MCF 10A (cell line): Measurements from ENCODE around the gene USP33. TPM values are rescaled to one million over a fixed set of nuclear protein-coding genes. Genes with fewer than 3 reads are reported as not detected.
"Not testable (repeated sequence)": the region's sequence is repeated elsewhere in the genome, so short reads cannot be mapped to it uniquely, and the experiment has no call there.

Source experiments
- BruUV-seq: library from RNA; stranded (reverse); fragments of 400-500 nt; replicated peaks from 2 replicates; lab custom pipeline; 2021; lab: Mats Ljungman, UMichigan
- CTCF ChIA-PET: fragments of 300-600 bp; sonication (Branson Sonifier 250); formaldehyde crosslinking; extraction: SDS; loops from one replicate; lab custom pipeline; 2021; ENCODE audit warnings: antibody characterized with exemption, inconsistent platforms; lab: Yijun Ruan, JAX
- POLR2A ChIA-PET: fragments of 300-600, 350-650 bp; sonication (Branson Sonifier 250); formaldehyde crosslinking; extraction: SDS; loops from one replicate; lab custom pipeline; 2020; ENCODE audit warnings: antibody characterized with exemption, inconsistent platforms; lab: Yijun Ruan, JAX
- DNase-seq: peaks from one replicate; pipeline ENCODE4 v3.0.0-alpha.2; 2018; ENCODE audit not compliant: unreplicated experiment
- H3K27ac Mint-ChIP-seq: one replicate; pipeline ENCODE4 v1.8.0; 2022; ENCODE audit warnings: mild to moderate bottlenecking, low read depth, mixed read lengths; ENCODE audit not compliant: unreplicated experiment
- H3K27me3 Mint-ChIP-seq: one replicate; pipeline ENCODE4 v1.8.0; 2022; ENCODE audit warnings: mixed read lengths; ENCODE audit not compliant: insufficient read depth, unreplicated experiment
- H3K36me3 Mint-ChIP-seq: one replicate; pipeline ENCODE4 v1.8.0; 2022; ENCODE audit warnings: mild to moderate bottlenecking, moderate library complexity, mixed read lengths; ENCODE audit not compliant: insufficient read depth, unreplicated experiment
- H3K4me1 Mint-ChIP-seq: one replicate; pipeline ENCODE4 v1.8.0; 2022; ENCODE audit warnings: mixed read lengths; ENCODE audit not compliant: insufficient read depth, unreplicated experiment
- H3K4me3 Mint-ChIP-seq: one replicate; pipeline ENCODE4 v1.8.0; 2022; ENCODE audit warnings: mild to moderate bottlenecking, moderate library complexity, mixed read lengths; ENCODE audit not compliant: unreplicated experiment
- H3K9me3 Mint-ChIP-seq: one replicate; pipeline ENCODE4 v1.8.0; 2022; ENCODE audit warnings: mixed read lengths; ENCODE audit not compliant: unreplicated experiment
- CTCF ChIP-seq: fragments of 200-600 bp; IDR thresholded peaks from one replicate; pipeline ENCODE4 v1.8.0; 2022; ENCODE audit warnings: antibody characterized with exemption, mild to moderate bottlenecking; ENCODE audit not compliant: unreplicated experiment
- intact Hi-C: fragments of 100-400 bp; cut with micrococcal nuclease; formaldehyde crosslinking; loops from 2 replicates; pipeline ENCODE4 v1.14.1; 2022
- total RNA-seq: library from RNA; stranded (reverse); gene quantifications from 2 replicates; pipeline ENCODE4 v1.2.3, GENCODE V29; 2022

Gene USP33
- total RNA-seq, 1 experiment from 2014 or later = 39.7 TPM

- ChIA-PET POLR2A (interaction anchor here (0.9 to 1.1 kb wide), 4 partner anchors 14 to 37 kb away, joined by 3 to 5 read pairs (median 4); no protein-coding TSS in a partner anchor), CTCF (interaction anchor here (0.6 to 0.7 kb wide), 2 partner anchors 16 to 17 kb away, joined by 3 to 5 read pairs; no protein-coding TSS in a partner anchor)
- Mint-ChIP-seq H3K27ac (no peak overlapping the region), H3K27me3 (no peaks in the 10 kb centered on the region), H3K4me3 (no peak overlapping the region), H3K36me3 (peaks cover 33% of the 10 kb centered on the region), H3K9me3 (no peaks in the 10 kb centered on the region), H3K4me1 (peaks cover 6% of the 10 kb centered on the region)
- DNase-seq = no peak
- no peak for TF ChIP-seq CTCF
- no TSS peak for BruUV-seq
- intact Hi-C loops = no loop called here
Observed at GRCh38 chr1:77797991-77798390, 38.3 kb upstream of the USP33 start.

- Mint-ChIP-seq H3K27ac (peak overlapping the region; percentile 42), H3K9me3 (no peaks in the 10 kb centered on the region), H3K4me1 (peaks cover 6% of the 10 kb centered on the region), H3K4me3 (no peak overlapping the region), H3K36me3 (peaks cover 24% of the 10 kb centered on the region), H3K27me3 (no peaks in the 10 kb centered on the region)
- no peak for DNase-seq
- POLR2A ChIA-PET = interaction anchor here (0.9 to 1.6 kb wide), 5 partner anchors 13 to 38 kb away, joined by 3 to 5 read pairs (median 4); partner anchors contain the start of gene MIGA1
- TF ChIP-seq CTCF = no peak
- no TSS peak for BruUV-seq
- CTCF ChIA-PET = interaction anchor here (0.6 to 0.7 kb wide), 5 partner anchors 15 to 29 kb away, joined by 3 to 5 read pairs (median 3); no protein-coding TSS in a partner anchor
- intact Hi-C loops = no loop called here
Observed at GRCh38 chr1:77796695-77797405, 37.2 kb upstream of the USP33 start.

DNA sequence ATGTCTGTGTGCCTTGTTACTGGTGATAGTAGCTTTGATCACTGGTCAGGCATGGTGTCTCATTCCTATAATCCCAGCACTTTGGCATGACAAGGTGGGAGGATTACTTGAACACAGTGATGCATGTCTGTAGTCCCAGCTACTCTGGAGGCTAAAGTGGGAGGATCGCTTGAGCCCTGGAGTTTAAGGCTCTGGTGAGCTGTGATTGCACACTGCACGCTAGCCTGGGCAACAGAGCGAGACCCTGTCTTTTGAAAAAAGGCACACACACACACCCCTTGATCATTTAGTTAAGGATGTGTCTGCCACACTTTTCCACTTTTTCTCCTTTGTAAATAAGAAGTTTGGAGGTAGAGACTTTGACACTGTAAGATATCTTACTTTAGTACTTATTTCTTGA is 34.9 kb upstream of the USP33 start:
- ChIA-PET CTCF (interaction anchor here (0.5 to 1.0 kb wide), 3 partner anchors 9 to 11 kb away, joined by 3 read pairs; no protein-coding TSS in a partner anchor), POLR2A (no interaction called here)
- no peak for TF ChIP-seq CTCF
- Mint-ChIP-seq H3K27me3 (no peaks in the 10 kb centered on the region), H3K36me3 (peaks cover 25% of the 10 kb centered on the region), H3K4me3 (no peak overlapping the region), H3K4me1 (peaks cover 6% of the 10 kb centered on the region), H3K9me3 (no peaks in the 10 kb centered on the region), H3K27ac (no peak overlapping the region)
- BruUV-seq = no TSS peak
- intact Hi-C loops = no loop called here
- no peak for DNase-seq

- H3K27me3 Mint-ChIP-seq, DNase-seq, H3K9me3 Mint-ChIP-seq, CTCF ChIA-PET, H3K27ac Mint-ChIP-seq, H3K4me3 Mint-ChIP-seq, BruUV-seq, H3K4me1 Mint-ChIP-seq, intact Hi-C loops, POLR2A ChIA-PET: not testable (repeated sequence)
- H3K36me3 Mint-ChIP-seq = peaks cover 63% of the 10 kb centered on the region
Observed at GRCh38 chr1:77786093-77786741, 26.6 kb upstream of the USP33 start.
